GM12878 (cell line): ENCODE results near the gene INTS14. TPM values are rescaled to one million over a fixed set of nuclear protein-coding genes. Genes with fewer than 3 reads are reported as not detected.

Source experiments
- ATAC-seq: fragments of 200-7000 bp; cut with Tn5 transposase; 3 replicates; pipeline ENCODE4 v1.9.1; 2020; ENCODE audit warnings: mild to moderate bottlenecking, moderate library complexity
- BruUV-seq: library from RNA; stranded (reverse); fragments of 400-500 nt; replicated peaks from 2 replicates; lab custom pipeline; 2021; lab: Mats Ljungman, UMichigan
- CTCF ChIA-PET: fragments of 300-600 bp; sonication (Branson Sonifier 250); formaldehyde crosslinking; extraction: SDS; loops from one replicate; lab custom pipeline; 2021; ENCODE audit warnings: inconsistent platforms; lab: Yijun Ruan, JAX
- POLR2A ChIA-PET: fragments of 350-600 bp; formaldehyde crosslinking; extraction: SDS; loops from one replicate; lab custom pipeline; 2021; ENCODE audit warnings: inconsistent platforms; lab: Charles Lee
- RAD21 ChIA-PET: fragments of 300-600 bp; sonication (Branson Sonifier 250); formaldehyde crosslinking; loops from one replicate; lab custom pipeline; 2023; ENCODE audit warnings: antibody characterized with exemption; ENCODE audit not compliant: unreplicated experiment; lab: Charles Lee
- SMC1A ChIA-PET: fragments of 300-600 bp; sonication (Branson Sonifier 250); formaldehyde crosslinking; loops from one replicate; lab custom pipeline; 2023; ENCODE audit not compliant: unreplicated experiment, uncharacterized antibody; lab: Charles Lee
- DNase-seq: peaks from one replicate; pipeline ENCODE4 v3.0.0-alpha.2; 2011; ENCODE audit warnings: low read depth, low spot score
- FAIRE-seq: peaks from 3 replicates; lab custom pipeline; 2011; peaks lifted over from hg19 to GRCh38; lab: Jason Lieb, UNC
- H2AFZ ChIP-seq: 2 replicates; pipeline ENCODE4 v1.6.0; 2011; ENCODE audit warnings: low read depth, low read length, control low read depth; ENCODE audit not compliant: control insufficient read depth
- H3K27ac ChIP-seq: 2 replicates; pipeline ENCODE4 v1.5.1; 2011; ENCODE audit warnings: control low read depth; ENCODE audit not compliant: control insufficient read depth, insufficient read depth
- H3K27me3 ChIP-seq, 2 experiments: replicated peaks in 1 of 2; 2 replicates each; pipeline versions ENCODE4 v1.6.0 to v1.6.1; 2011; ENCODE audit warnings: low read length in 1 of 2; ENCODE audit not compliant: control insufficient read depth in 2 of 2, insufficient read depth in 2 of 2
- H3K36me3 ChIP-seq, 2 experiments: 2 replicates each; pipeline ENCODE4 v1.5.1; 2011; ENCODE audit warnings: low read length in 1 of 2; ENCODE audit not compliant: control insufficient read depth in 2 of 2, insufficient read depth in 2 of 2
- H3K4me1 ChIP-seq: 2 replicates; pipeline ENCODE4 v1.6.1; 2011; ENCODE audit warnings: mild to moderate bottlenecking, low read length, moderate library complexity, mixed read lengths; ENCODE audit not compliant: control insufficient read depth, insufficient read depth
- H3K4me2 ChIP-seq: 2 replicates; pipeline ENCODE4 v1.6.0; 2011; ENCODE audit warnings: control low read depth; ENCODE audit not compliant: control insufficient read depth, insufficient read depth
- H3K4me3 ChIP-seq: fragments of 200-600 bp; sonication (generic); 2 replicates; pipeline ENCODE4 v1.5.1; 2016
- H3K79me2 ChIP-seq: 2 replicates; pipeline ENCODE4 v1.6.0; 2011; ENCODE audit warnings: low read length; ENCODE audit not compliant: control insufficient read depth, insufficient read depth
- H3K9ac ChIP-seq: 2 replicates; pipeline ENCODE4 v1.8.0; 2011; ENCODE audit warnings: low read length, control low read depth, mixed read lengths; ENCODE audit not compliant: control insufficient read depth, insufficient read depth
- H3K9me3 ChIP-seq: replicated peaks from 3 replicates; pipeline ENCODE4 v1.5.1; 2011; ENCODE audit warnings: mild to moderate bottlenecking, low read length; ENCODE audit not compliant: control insufficient read depth, insufficient read depth
- H4K20me1 ChIP-seq: 2 replicates; pipeline ENCODE4 v1.6.0; 2011; ENCODE audit not compliant: control insufficient read depth, insufficient read depth
- CEBPZ ChIP-seq: fragments of 150-350 bp; IDR thresholded peaks from 2 replicates; pipeline ENCODE4 v1.6.1; 2016; ENCODE audit warnings: low read depth, low read length
- E2F8 ChIP-seq: fragments of 450-650 bp; IDR thresholded peaks from 2 replicates; pipeline ENCODE4 v1.6.1; 2018; ENCODE audit warnings: mild to moderate bottlenecking, low read depth, moderate library complexity; ENCODE audit not compliant: partially characterized antibody
- ETV6 ChIP-seq, 2 experiments: fragments of 450-650 bp in 1 of 2; IDR thresholded peaks in 1 of 2; conservative IDR thresholded peaks in 1 of 2; 2 replicates each; pipeline ENCODE4 v1.6.1; 2014; ENCODE audit warnings: antibody characterized with exemption in 1 of 2, borderline replicate concordance in 1 of 2, low read depth in 1 of 2, mild to moderate bottlenecking in 1 of 2, moderate library complexity in 1 of 2
- JUNB ChIP-seq: IDR thresholded peaks from 2 replicates; pipeline ENCODE4 v1.6.1; 2016; ENCODE audit warnings: antibody characterized with exemption, mild to moderate bottlenecking
- PML ChIP-seq: IDR thresholded peaks from 2 replicates; pipeline ENCODE4 v1.6.1; 2012; ENCODE audit warnings: low read length, inconsistent platforms
- TCF3 ChIP-seq: IDR thresholded peaks from 2 replicates; pipeline ENCODE4 v1.6.1; 2012; ENCODE audit warnings: low read depth, mild to moderate bottlenecking, low read length, borderline replicate concordance; ENCODE audit not compliant: insufficient read depth
- ZSCAN29 ChIP-seq: fragments of 450-650 bp; IDR thresholded peaks from 2 replicates; pipeline ENCODE4 v1.6.1; 2017; ENCODE audit warnings: mild to moderate bottlenecking, moderate library complexity
- WGBS: methylation state at CpG from one replicate; pipeline ENCODE4 v1.1.6; 2016; ENCODE audit warnings: low lambda C conversion rate; ENCODE audit not compliant: insufficient replicate concordance, insufficient coverage; ENCODE audit errors: missing lambda C conversion rate; 5-methylcytosine and 5-hydroxymethylcytosine counted together
- in situ Hi-C: fragments of 300-500 bp; cut with MboI; formaldehyde crosslinking; loops from 9 replicates; pipeline ENCODE4 v1.14.3; 2018; ENCODE audit warnings: mixed read lengths
- intact Hi-C: fragments of 100-400 bp; cut with micrococcal nuclease; formaldehyde crosslinking; loops from one replicate; pipeline ENCODE4 v1.14.2; 2022; ENCODE audit not compliant: unreplicated experiment
- polyA plus RNA-seq, 11 experiments: library from polyadenylated mRNA; depleted of rRNA in 4 of 11; unstranded in 6 of 11; stranded (reverse) in 5 of 11; fragments of >200 nt; fragmentation: Nextera tagmentation in 4 of 11; fragmentation: Illumina TruSeq in 1 of 11; extraction: Ambion mirVana in 4 of 11; extraction: Trizol in 1 of 11; gene quantifications; 1 replicate in 1 of 11; 2 replicates in 10 of 11; pipeline versions ENCODE4 v1.2.1 to v1.2.3, GENCODE V29; 2011 to 2016; ENCODE audit warnings: inconsistent platforms in 2 of 11, missing spikeins in 2 of 11, low read depth in 1 of 11
- total RNA-seq, 4 experiments: library from RNA; depleted of rRNA in 3 of 4; stranded (reverse); fragments of >200 nt in 3 of 4; fragmentation: Illumina TruSeq in 1 of 4; extraction: Trizol in 1 of 4; gene quantifications; 2 replicates each; pipeline versions ENCODE4 v1.2.1 to v1.2.3, GENCODE V29; 2013 to 2021
- TF ChIP-seq, protein P1 (sequence below): IDR thresholded peaks from 2 replicates; pipeline ENCODE4 v1.6.1; 2012; ENCODE audit warnings: low read length, inconsistent platforms
- TF ChIP-seq, protein P2 (sequence below): IDR thresholded peaks from 2 replicates; pipeline ENCODE4 v1.6.1; 2012; ENCODE audit warnings: mild to moderate bottlenecking, low read depth, low read length
- TF ChIP-seq, protein P3 (sequence below): IDR thresholded peaks from 2 replicates; pipeline ENCODE4 v1.6.1; 2011; ENCODE audit warnings: borderline replicate concordance, low read depth, mild to moderate bottlenecking, moderate library complexity, low read length; ENCODE audit not compliant: insufficient read depth, poor library complexity, severe bottlenecking

Gene INTS14
- total and polyA plus RNA-seq, 10 of the 15 experiments (the other 5 are each of a cell fraction or from before 2014, with no cell fraction given), result 36.8 to 76.9 (median 47.7) TPM

GRCh38 chr15:65587094-65587493 lies 23.8 kb downstream of the INTS14 start:
- intact Hi-C loops (no loop called here), in situ Hi-C loops (no loop called here)
- ChIA-PET CTCF (no interaction called here), RAD21 (no interaction called here), POLR2A (no interaction called here), SMC1A (interaction anchor here (0.7 kb wide), 1 partner anchor 172 kb away, joined by 4 read pairs; no protein-coding TSS in a partner anchor)
- Histone ChIP-seq H4K20me1 (no peaks in the 10 kb centered on the region), H3K79me2 (no peaks in the 10 kb centered on the region), H2AFZ (no peak overlapping the region), H3K9ac (no peak overlapping the region), H3K9me3 (no peaks in the 10 kb centered on the region), H3K4me1 (peaks cover 4% of the 10 kb centered on the region; the same call in 1 of the 2 replicates), H3K27ac (no peak overlapping the region), H3K4me3 (no peak overlapping the region), H3K27me3 (no peaks in the 10 kb centered on the region), H3K36me3 (peaks cover 5 to 12% of the 10 kb centered on the region in 2 experiments; a peak in 3 of 4 replicates), H3K4me2 (no peak overlapping the region)
- no TSS peak for BruUV-seq
- FAIRE-seq (no peak), DNase-seq (no peak), ATAC-seq (no peak)
- WGBS, result 88% methylated on average over 1 of the region's 1 CpG
- TF ChIP-seq CEBPZ, result no peak
- no peak for TF ChIP-seq PML
- TF ChIP-seq, protein P1, sequence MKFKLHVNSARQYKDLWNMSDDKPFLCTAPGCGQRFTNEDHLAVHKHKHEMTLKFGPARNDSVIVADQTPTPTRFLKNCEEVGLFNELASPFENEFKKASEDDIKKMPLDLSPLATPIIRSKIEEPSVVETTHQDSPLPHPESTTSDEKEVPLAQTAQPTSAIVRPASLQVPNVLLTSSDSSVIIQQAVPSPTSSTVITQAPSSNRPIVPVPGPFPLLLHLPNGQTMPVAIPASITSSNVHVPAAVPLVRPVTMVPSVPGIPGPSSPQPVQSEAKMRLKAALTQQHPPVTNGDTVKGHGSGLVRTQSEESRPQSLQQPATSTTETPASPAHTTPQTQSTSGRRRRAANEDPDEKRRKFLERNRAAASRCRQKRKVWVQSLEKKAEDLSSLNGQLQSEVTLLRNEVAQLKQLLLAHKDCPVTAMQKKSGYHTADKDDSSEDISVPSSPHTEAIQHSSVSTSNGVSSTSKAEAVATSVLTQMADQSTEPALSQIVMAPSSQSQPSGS, result no peak
- TF ChIP-seq ETV6 (conservative IDR thresholded peaks at IDR 0.05 in 1 of 2, IDR thresholded peaks at IDR 0.05 in 1 of 2; ENCODE audit: borderline replicate concordance in 1 of 2, low read depth in 1 of 2), result no peak
- no peak for TF ChIP-seq ZSCAN29
- TF ChIP-seq, protein P2, sequence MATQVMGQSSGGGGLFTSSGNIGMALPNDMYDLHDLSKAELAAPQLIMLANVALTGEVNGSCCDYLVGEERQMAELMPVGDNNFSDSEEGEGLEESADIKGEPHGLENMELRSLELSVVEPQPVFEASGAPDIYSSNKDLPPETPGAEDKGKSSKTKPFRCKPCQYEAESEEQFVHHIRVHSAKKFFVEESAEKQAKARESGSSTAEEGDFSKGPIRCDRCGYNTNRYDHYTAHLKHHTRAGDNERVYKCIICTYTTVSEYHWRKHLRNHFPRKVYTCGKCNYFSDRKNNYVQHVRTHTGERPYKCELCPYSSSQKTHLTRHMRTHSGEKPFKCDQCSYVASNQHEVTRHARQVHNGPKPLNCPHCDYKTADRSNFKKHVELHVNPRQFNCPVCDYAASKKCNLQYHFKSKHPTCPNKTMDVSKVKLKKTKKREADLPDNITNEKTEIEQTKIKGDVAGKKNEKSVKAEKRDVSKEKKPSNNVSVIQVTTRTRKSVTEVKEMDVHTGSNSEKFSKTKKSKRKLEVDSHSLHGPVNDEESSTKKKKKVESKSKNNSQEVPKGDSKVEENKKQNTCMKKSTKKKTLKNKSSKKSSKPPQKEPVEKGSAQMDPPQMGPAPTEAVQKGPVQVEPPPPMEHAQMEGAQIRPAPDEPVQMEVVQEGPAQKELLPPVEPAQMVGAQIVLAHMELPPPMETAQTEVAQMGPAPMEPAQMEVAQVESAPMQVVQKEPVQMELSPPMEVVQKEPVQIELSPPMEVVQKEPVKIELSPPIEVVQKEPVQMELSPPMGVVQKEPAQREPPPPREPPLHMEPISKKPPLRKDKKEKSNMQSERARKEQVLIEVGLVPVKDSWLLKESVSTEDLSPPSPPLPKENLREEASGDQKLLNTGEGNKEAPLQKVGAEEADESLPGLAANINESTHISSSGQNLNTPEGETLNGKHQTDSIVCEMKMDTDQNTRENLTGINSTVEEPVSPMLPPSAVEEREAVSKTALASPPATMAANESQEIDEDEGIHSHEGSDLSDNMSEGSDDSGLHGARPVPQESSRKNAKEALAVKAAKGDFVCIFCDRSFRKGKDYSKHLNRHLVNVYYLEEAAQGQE, result no peak
- TF ChIP-seq, protein P3, sequence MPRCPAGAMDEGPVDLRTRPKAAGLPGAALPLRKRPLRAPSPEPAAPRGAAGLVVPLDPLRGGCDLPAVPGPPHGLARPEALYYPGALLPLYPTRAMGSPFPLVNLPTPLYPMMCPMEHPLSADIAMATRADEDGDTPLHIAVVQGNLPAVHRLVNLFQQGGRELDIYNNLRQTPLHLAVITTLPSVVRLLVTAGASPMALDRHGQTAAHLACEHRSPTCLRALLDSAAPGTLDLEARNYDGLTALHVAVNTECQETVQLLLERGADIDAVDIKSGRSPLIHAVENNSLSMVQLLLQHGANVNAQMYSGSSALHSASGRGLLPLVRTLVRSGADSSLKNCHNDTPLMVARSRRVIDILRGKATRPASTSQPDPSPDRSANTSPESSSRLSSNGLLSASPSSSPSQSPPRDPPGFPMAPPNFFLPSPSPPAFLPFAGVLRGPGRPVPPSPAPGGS, result no peak
- TF ChIP-seq E2F8, result no peak
- TF ChIP-seq TCF3, result no peak
- no peak for TF ChIP-seq JUNB
